H9 (cell line): ENCODE results near the gene EPHA1. TPM values are rescaled to one million over a fixed set of nuclear protein-coding genes. Genes with fewer than 3 reads are reported as not detected.

Experiments used
- DNase-seq: peaks from one replicate; pipeline ENCODE4 v3.0.0-alpha.2; 2017
- H2AFZ ChIP-seq: one replicate; pipeline ENCODE4 v1.6.1; 2013; ENCODE audit warnings: mild to moderate bottlenecking, low read length, control low read depth, moderate library complexity
- H2AK5ac ChIP-seq: 2 replicates; pipeline ENCODE4 v1.6.1; 2013; ENCODE audit warnings: low read length, control low read depth, mixed read lengths; ENCODE audit not compliant: insufficient read length
- H2BK120ac ChIP-seq: one replicate; pipeline ENCODE4 v1.6.1; 2013; ENCODE audit warnings: low read depth, mild to moderate bottlenecking, low read length, control low read depth, inconsistent platforms; ENCODE audit not compliant: poor library complexity, severe bottlenecking
- H2BK12ac ChIP-seq: 2 replicates; pipeline ENCODE4 v1.6.1; 2013; ENCODE audit warnings: low read length, control low read depth, mixed read lengths, low read depth; ENCODE audit not compliant: insufficient read length
- H2BK15ac ChIP-seq: 2 replicates; pipeline ENCODE4 v1.6.1; 2013; ENCODE audit warnings: low read depth, low read length, control low read depth
- H2BK20ac ChIP-seq: one replicate; pipeline ENCODE4 v1.6.1; 2013; ENCODE audit warnings: low read depth, mild to moderate bottlenecking, low read length, control low read depth, inconsistent platforms; ENCODE audit not compliant: poor library complexity, severe bottlenecking
- H2BK5ac ChIP-seq: 2 replicates; pipeline ENCODE4 v1.6.1; 2013; ENCODE audit warnings: low read length, control low read depth, mixed read lengths; ENCODE audit not compliant: insufficient read length
- H3K14ac ChIP-seq: 2 replicates; pipeline ENCODE4 v1.6.1; 2013; ENCODE audit warnings: low read length, control low read depth; ENCODE audit not compliant: insufficient read depth
- H3K18ac ChIP-seq: 2 replicates; pipeline ENCODE4 v1.6.1; 2013; ENCODE audit warnings: low read depth, mild to moderate bottlenecking, mixed read lengths, low read length, control low read depth; ENCODE audit not compliant: insufficient read length
- H3K23ac ChIP-seq: 2 replicates; pipeline ENCODE4 v1.6.1; 2013; ENCODE audit warnings: low read length, control low read depth, mixed read lengths, low read depth; ENCODE audit not compliant: insufficient read length
- H3K23me2 ChIP-seq: 2 replicates; pipeline ENCODE4 v1.6.1; 2013; ENCODE audit warnings: low read depth, mild to moderate bottlenecking, mixed read lengths, low read length, control low read depth; ENCODE audit not compliant: insufficient read length, poor library complexity, severe bottlenecking
- H3K27ac ChIP-seq: 2 replicates; pipeline ENCODE4 v1.5.1; 2013; ENCODE audit warnings: low read length, control low read depth, mixed read lengths, low read depth; ENCODE audit not compliant: insufficient read length
- H3K27me3 ChIP-seq: 2 replicates; pipeline ENCODE4 v1.6.1; 2013; ENCODE audit warnings: low read length, control low read depth, inconsistent platforms; ENCODE audit not compliant: insufficient read depth
- H3K4ac ChIP-seq: 2 replicates; pipeline ENCODE4 v1.6.1; 2013; ENCODE audit warnings: low read depth, mild to moderate bottlenecking, control low read depth, inconsistent platforms, low read length, moderate library complexity
- H3K4me1 ChIP-seq: 2 replicates; pipeline ENCODE4 v1.6.1; 2013; ENCODE audit warnings: low read length, control low read depth, inconsistent platforms; ENCODE audit not compliant: insufficient read depth
- H3K4me2 ChIP-seq: 2 replicates; pipeline ENCODE4 v1.6.1; 2013; ENCODE audit warnings: low read length, control low read depth, mixed read lengths; ENCODE audit not compliant: insufficient read length, insufficient read depth
- H3K56ac ChIP-seq: 2 replicates; pipeline ENCODE4 v1.6.1; 2013; ENCODE audit warnings: low read depth, mild to moderate bottlenecking, mixed read lengths, low read length, control low read depth; ENCODE audit not compliant: insufficient read length
- H3K79me1 ChIP-seq: 2 replicates; pipeline ENCODE4 v1.6.1; 2013; ENCODE audit warnings: low read depth, mild to moderate bottlenecking, moderate library complexity, low read length, control low read depth, inconsistent platforms; ENCODE audit not compliant: insufficient read depth, poor library complexity, severe bottlenecking
- H3K79me2 ChIP-seq: 2 replicates; pipeline ENCODE4 v1.6.1; 2013; ENCODE audit warnings: low read length, control low read depth, inconsistent platforms; ENCODE audit not compliant: insufficient read depth
- H3K9ac ChIP-seq: 2 replicates; pipeline ENCODE4 v1.6.1; 2013; ENCODE audit warnings: low read length, control low read depth, mixed read lengths; ENCODE audit not compliant: insufficient read length; ENCODE audit errors: extremely low read depth
- H3K9me3 ChIP-seq: one replicate; pipeline ENCODE4 v1.6.1; 2013; ENCODE audit warnings: low read depth, low read length, inconsistent platforms; ENCODE audit not compliant: control insufficient read depth
- H3T11ph ChIP-seq: one replicate; pipeline ENCODE4 v1.6.1; 2013; ENCODE audit warnings: mild to moderate bottlenecking, low read length, control low read depth, inconsistent platforms
- H4K20me1 ChIP-seq: one replicate; pipeline ENCODE4 v1.6.1; 2013; ENCODE audit not compliant: control insufficient read depth, insufficient read length, insufficient read depth
- H4K5ac ChIP-seq: 2 replicates; pipeline ENCODE4 v1.6.1; 2013; ENCODE audit warnings: low read depth, mild to moderate bottlenecking, mixed read lengths, low read length, control low read depth; ENCODE audit not compliant: insufficient read length
- H4K8ac ChIP-seq: replicated peaks from 2 replicates; pipeline ENCODE4 v1.6.1; 2013; ENCODE audit warnings: low read length, control low read depth, mixed read lengths, low read depth; ENCODE audit not compliant: insufficient read length
- H4K91ac ChIP-seq: 2 replicates; pipeline ENCODE4 v1.6.1; 2013; ENCODE audit warnings: low read depth, mild to moderate bottlenecking, moderate library complexity, mixed read lengths, low read length, control low read depth; ENCODE audit not compliant: insufficient read length
- H3K27ac Mint-ChIP-seq, 3 experiments: 2 replicates in 2 of 3; 3 replicates in 1 of 3; pipeline ENCODE4 v1.8.0; 2020 to 2021; ENCODE audit warnings: mixed read lengths in 3 of 3, mild to moderate bottlenecking in 1 of 3, moderate library complexity in 1 of 3
- H3K27me3 Mint-ChIP-seq: 2 replicates; pipeline ENCODE4 v1.8.0; 2021; ENCODE audit warnings: low read depth, mild to moderate bottlenecking, moderate library complexity, mixed read lengths
- H3K36me3 Mint-ChIP-seq, 3 experiments: 2 replicates in 2 of 3; 3 replicates in 1 of 3; pipeline ENCODE4 v1.8.0; 2020 to 2021; ENCODE audit warnings: low read depth in 3 of 3, mixed read lengths in 3 of 3; ENCODE audit not compliant: insufficient read depth in 1 of 3
- H3K4me1 Mint-ChIP-seq, 2 experiments: 2 replicates each; pipeline ENCODE4 v1.8.0; 2020; ENCODE audit warnings: mixed read lengths in 2 of 2
- H3K4me3 Mint-ChIP-seq, 2 experiments: 2 replicates in 1 of 2; 3 replicates in 1 of 2; pipeline ENCODE4 v1.8.0; 2020 to 2021; ENCODE audit warnings: mild to moderate bottlenecking in 2 of 2, mixed read lengths in 2 of 2, moderate library complexity in 1 of 2
- H3K9me3 Mint-ChIP-seq, 2 experiments: 2 replicates in 1 of 2; 3 replicates in 1 of 2; pipeline ENCODE4 v1.8.0; 2020; ENCODE audit warnings: mild to moderate bottlenecking in 2 of 2, mixed read lengths in 2 of 2, moderate library complexity in 1 of 2
- CTCF ChIP-seq: fragments of 200-600 bp; sonication (generic); conservative IDR thresholded peaks from 3 replicates; pipeline ENCODE4 v1.8.0; 2021; ENCODE audit warnings: antibody characterized with exemption, mild to moderate bottlenecking
- WGBS: extraction: QIAGEN DNeasy Blood & Tissue Kit; methylation state at CpG from one replicate; pipeline ENCODE4 v1.1.7; 2013; ENCODE audit warnings: missing lambda C conversion rate, low lambda C conversion rate, mixed read lengths; ENCODE audit not compliant: insufficient read length; ENCODE audit errors: extremely low coverage; 5-methylcytosine and 5-hydroxymethylcytosine counted together
- total RNA-seq: library from RNA; stranded (reverse); gene quantifications from 2 replicates; pipeline ENCODE4 v1.2.1, GENCODE V29; 2021

EPHA1 gene
- total RNA-seq, 1 experiment from 2014 or later = 109 TPM

- H2BK120ac ChIP-seq = peak within 1 kb of the TSS; percentile 54
- no peak for TF ChIP-seq CTCF
- peaks cover 5% of the 10 kb centered on the region for H3K79me1 ChIP-seq
- H4K5ac ChIP-seq = no peak within 1 kb of the TSS
- H3K9ac ChIP-seq = peak within 1 kb of the TSS; percentile 82
- H3K27ac ChIP-seq = peak within 1 kb of the TSS; percentile 3
- H3K4ac ChIP-seq = peak within 1 kb of the TSS; percentile 80; the same call in 1 of the 2 replicates
- H2BK5ac ChIP-seq = no peak within 1 kb of the TSS
- H2AK5ac ChIP-seq = no peak within 1 kb of the TSS
- no peaks in the 10 kb centered on the region for H3K9me3 ChIP-seq
- peaks cover 14% of the 10 kb centered on the region for H3K23me2 ChIP-seq
- DNase-seq = peak; percentile 96
- no peak within 1 kb of the TSS for H2AFZ ChIP-seq
- H3T11ph ChIP-seq = no peak within 1 kb of the TSS
- H2BK12ac ChIP-seq = no peak within 1 kb of the TSS
- Mint-ChIP-seq H3K27ac (peak within 1 kb of the TSS in 1 of 3 experiments; percentile 73; a peak in 1 of 7 replicates), H3K4me3 (peak within 1 kb of the TSS; percentile 76 to 79; a peak in 4 of 5 replicates), H3K4me1 (peaks cover 24 to 27% of the 10 kb centered on the region in 2 experiments), H3K36me3 (peaks cover 5 to 9% (median 7%) of the 10 kb centered on the region in 3 experiments; a peak in 4 of 7 replicates), H3K9me3 (no peaks in the 10 kb centered on the region), H3K27me3 (no peaks in the 10 kb centered on the region)
- H4K20me1 ChIP-seq = peaks cover 2% of the 10 kb centered on the region
- H3K18ac ChIP-seq = peak within 1 kb of the TSS; percentile 97
- H3K4me2 ChIP-seq = peak within 1 kb of the TSS; percentile 59
- H3K79me2 ChIP-seq = peaks cover 17% of the 10 kb centered on the region; the same call in 1 of the 2 replicates
- H3K4me1 ChIP-seq = peaks cover 5% of the 10 kb centered on the region; the same call in 1 of the 2 replicates
- H4K8ac ChIP-seq = no peak within 1 kb of the TSS
- no peak within 1 kb of the TSS for H2BK20ac ChIP-seq
- no peak within 1 kb of the TSS for H3K23ac ChIP-seq
- peak within 1 kb of the TSS; percentile 60 for H4K91ac ChIP-seq
- no peak within 1 kb of the TSS for H3K56ac ChIP-seq
- H3K27me3 ChIP-seq = 0 out of 2 replicates have a peak, but pooled peaks cover 2% of the 10 kb centered on the region
- no peak within 1 kb of the TSS for H2BK15ac ChIP-seq
- WGBS = no CpG with 5 or more reads among the region's 72 CpGs
- peak within 1 kb of the TSS; percentile 96 for H3K14ac ChIP-seq
Measured at GRCh38 chr7:143380646-143381426, 27.8 kb downstream of the EPHA1 start, which contains the start of gene ZYX. ZYX (plus strand) TSS chr7:143381345; CDS start chr7:143381572, 227 bp downstream.
